ENCODE measurements around the gene FRMD4B. TPM values are rescaled to one million over a fixed set of nuclear protein-coding genes. Genes with fewer than 3 reads are reported as not detected.

The FRMD4B gene
- total and polyA plus RNA-seq, 2 donors (not counting 3 experiments of a cell fraction or from before 2014, with no cell fraction given), result 66.4 to 89.7 TPM

- no peak overlapping the region for H3K27ac ChIP-seq (ENCODE audit: insufficient read depth, low read depth, low read length)
- POLR2A ChIA-PET, result no interaction called here
- H3K27me3 ChIP-seq (ENCODE audit: control insufficient read depth in 2 of 2, insufficient read depth in 2 of 2, low read length in 2 of 2), result no peaks in the 10 kb centered on the region
- peak overlapping the region; percentile 55 for H2AFZ ChIP-seq (ENCODE audit: low read depth, low read length)
- no peak for TF ChIP-seq CTCF (IDR thresholded peaks at IDR 0.05; ENCODE audit: extremely low read depth in 1 of 2, insufficient read depth in 1 of 2, low read depth in 1 of 2, low read length in 2 of 2)
- no peak for TF ChIP-seq POLR2AphosphoS5 (IDR thresholded peaks at IDR 0.05; ENCODE audit: insufficient read depth, low read depth, low read length)
- TF ChIP-seq MAX (IDR thresholded peaks at IDR 0.05; ENCODE audit: insufficient read depth, insufficient read length), result no peak
- TF ChIP-seq MYC (IDR thresholded peaks at IDR 0.05; ENCODE audit: low read depth, low read length), result no peak
- TF ChIP-seq FOS (IDR thresholded peaks at IDR 0.05; ENCODE audit: borderline replicate concordance, insufficient read depth, low read length), result no peak
- no peak for TF ChIP-seq JUN (IDR thresholded peaks at IDR 0.05; ENCODE audit: borderline replicate concordance, insufficient read depth, insufficient read length, low read depth)
- no peak for TF ChIP-seq POLR2A (IDR thresholded peaks at IDR 0.05; ENCODE audit: low read depth, low read length)
- no peak for TF ChIP-seq EZH2 (IDR thresholded peaks at IDR 0.05; ENCODE audit: borderline replicate concordance, low read depth, low read length, severe bottlenecking)
- TF ChIP-seq GATA2 (IDR thresholded peaks at IDR 0.05; ENCODE audit: insufficient read depth, insufficient read length, low read depth, low read length), result no peak
- FAIRE-seq (no peak), DNase-seq (ENCODE audit: low read depth, low spot score) (no peak)
- H3K9me1 ChIP-seq (replicated peaks; ENCODE audit: control insufficient read depth, extremely low read depth, insufficient read depth, low read length), result no peaks in the 10 kb centered on the region
- dilution Hi-C loops (cut with MboI; ENCODE audit: extremely low pct_ligation_motif_present, low sequenced_read_pairs) (loop anchor here (25.0 kb wide), 1 partner anchor 248 kb away; no protein-coding TSS in a partner anchor), intact Hi-C loops (cut with micrococcal nuclease) (loop anchor here (1.0 to 5.0 kb wide), 4 partner anchors 38 to 249 kb away; no protein-coding TSS in a partner anchor)
- H3K4me1 ChIP-seq (ENCODE audit: control insufficient read depth, extremely low read depth, insufficient read depth, low read length), result peaks cover 27% of the 10 kb centered on the region
- H3K9ac ChIP-seq (replicated peaks; ENCODE audit: extremely low read depth, insufficient read depth, low read length), result no peak overlapping the region
- H4K20me1 ChIP-seq (replicated peaks; ENCODE audit: control insufficient read depth, extremely low read depth, insufficient read depth, low read length), result no peaks in the 10 kb centered on the region
- no peaks in the 10 kb centered on the region for H3K9me3 ChIP-seq (replicated peaks; ENCODE audit: control insufficient read depth, insufficient read depth, low read length)
- no peaks in the 10 kb centered on the region for H3K36me3 ChIP-seq (ENCODE audit: control insufficient read depth in 2 of 2, extremely low read depth in 1 of 2, insufficient read depth in 2 of 2, low read length in 2 of 2)
- peak overlapping the region; percentile 30 for H3K4me2 ChIP-seq (ENCODE audit: insufficient read depth, low read length)
- H3K4me3 ChIP-seq (replicated peaks in 1 of 3; ENCODE audit: insufficient read depth in 1 of 3, low read depth in 1 of 3, low read length in 3 of 3), result no peak overlapping the region
- BruUV-seq (replicated peaks), result no TSS peak
- H3K79me2 ChIP-seq (ENCODE audit: control insufficient read depth, insufficient read depth, low read length), result no peaks in the 10 kb centered on the region
- CTCF ChIA-PET, result interaction anchor here (0.6 to 4.5 kb wide), 47 partner anchors 11 to 342 kb away, joined by 3 to 88 read pairs (median 6); partner anchors contain the start of genes FRMD4B and LMOD3
Observed at GRCh38 chr3:69409831-69410230, 23.9 kb upstream of the FRMD4B start.

Measured in endothelial cell of umbilical vein (primary cell).